ENCODE data around the gene ESRRB. TPM values are rescaled to one million over a fixed set of nuclear protein-coding genes. Genes with fewer than 3 reads are reported as not detected.

ESRRB gene
- total RNA-seq, 1 experiment from 2014 or later: not detected

DNA sequence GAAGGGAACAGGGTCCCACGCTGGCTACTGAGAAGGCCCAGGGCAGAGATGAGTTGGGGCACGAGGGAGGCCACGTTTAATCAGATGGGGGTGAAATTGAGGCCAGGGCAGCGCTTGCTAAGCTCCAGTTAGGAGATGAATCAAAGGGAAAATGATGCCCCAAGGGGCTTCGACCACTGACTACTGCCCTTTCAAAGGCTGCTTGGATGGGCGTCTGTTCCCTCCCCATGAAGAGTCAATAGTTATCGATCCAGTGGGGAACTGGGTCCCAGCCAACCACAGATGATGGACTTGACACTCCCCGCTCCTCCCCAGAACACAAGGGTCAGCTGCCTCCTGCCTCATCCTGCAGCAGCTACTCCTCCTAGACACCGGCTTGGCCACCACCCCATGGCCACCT lies 55.6 kb downstream of the ESRRB start:
- Histone ChIP-seq H3K27me3 (ENCODE audit: insufficient read depth, low read depth) (peaks cover 97% of the 10 kb centered on the region), H2AFZ (no peak overlapping the region), H4K20me1 (ENCODE audit: insufficient read depth) (no peaks in the 10 kb centered on the region), H3K9me2 (ENCODE audit: insufficient read depth) (no peaks in the 10 kb centered on the region), H3K27ac (no peak overlapping the region), H3K9me3 (ENCODE audit: insufficient read depth, low read depth) (no peaks in the 10 kb centered on the region), H3K4me3 (no peak overlapping the region), H3K4me2 (no peak overlapping the region), H3K36me3 (ENCODE audit: low read depth) (no peaks in the 10 kb centered on the region), H3K79me2 (ENCODE audit: low read depth) (no peaks in the 10 kb centered on the region), H3F3A (ENCODE audit: insufficient read depth, low read depth) (no peaks in the 10 kb centered on the region), H3K4me1 (replicated peaks; ENCODE audit: insufficient read depth) (no peaks in the 10 kb centered on the region)
- no peak for DNase-seq
- no TSS peak for BruUV-seq (replicated peaks)
- intact Hi-C loops (cut with micrococcal nuclease; ENCODE audit: unreplicated experiment): no loop called here
- ChIA-PET CTCF (no interaction called here), POLR2A (ENCODE audit: unreplicated experiment) (no interaction called here)
- TF ChIP-seq, protein P1, sequence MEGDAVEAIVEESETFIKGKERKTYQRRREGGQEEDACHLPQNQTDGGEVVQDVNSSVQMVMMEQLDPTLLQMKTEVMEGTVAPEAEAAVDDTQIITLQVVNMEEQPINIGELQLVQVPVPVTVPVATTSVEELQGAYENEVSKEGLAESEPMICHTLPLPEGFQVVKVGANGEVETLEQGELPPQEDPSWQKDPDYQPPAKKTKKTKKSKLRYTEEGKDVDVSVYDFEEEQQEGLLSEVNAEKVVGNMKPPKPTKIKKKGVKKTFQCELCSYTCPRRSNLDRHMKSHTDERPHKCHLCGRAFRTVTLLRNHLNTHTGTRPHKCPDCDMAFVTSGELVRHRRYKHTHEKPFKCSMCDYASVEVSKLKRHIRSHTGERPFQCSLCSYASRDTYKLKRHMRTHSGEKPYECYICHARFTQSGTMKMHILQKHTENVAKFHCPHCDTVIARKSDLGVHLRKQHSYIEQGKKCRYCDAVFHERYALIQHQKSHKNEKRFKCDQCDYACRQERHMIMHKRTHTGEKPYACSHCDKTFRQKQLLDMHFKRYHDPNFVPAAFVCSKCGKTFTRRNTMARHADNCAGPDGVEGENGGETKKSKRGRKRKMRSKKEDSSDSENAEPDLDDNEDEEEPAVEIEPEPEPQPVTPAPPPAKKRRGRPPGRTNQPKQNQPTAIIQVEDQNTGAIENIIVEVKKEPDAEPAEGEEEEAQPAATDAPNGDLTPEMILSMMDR (conservative IDR thresholded peaks at IDR 0.05): no peak
- TF ChIP-seq EZH2 (IDR thresholded peaks at IDR 0.05; ENCODE audit: low read depth): no peak

DNA sequence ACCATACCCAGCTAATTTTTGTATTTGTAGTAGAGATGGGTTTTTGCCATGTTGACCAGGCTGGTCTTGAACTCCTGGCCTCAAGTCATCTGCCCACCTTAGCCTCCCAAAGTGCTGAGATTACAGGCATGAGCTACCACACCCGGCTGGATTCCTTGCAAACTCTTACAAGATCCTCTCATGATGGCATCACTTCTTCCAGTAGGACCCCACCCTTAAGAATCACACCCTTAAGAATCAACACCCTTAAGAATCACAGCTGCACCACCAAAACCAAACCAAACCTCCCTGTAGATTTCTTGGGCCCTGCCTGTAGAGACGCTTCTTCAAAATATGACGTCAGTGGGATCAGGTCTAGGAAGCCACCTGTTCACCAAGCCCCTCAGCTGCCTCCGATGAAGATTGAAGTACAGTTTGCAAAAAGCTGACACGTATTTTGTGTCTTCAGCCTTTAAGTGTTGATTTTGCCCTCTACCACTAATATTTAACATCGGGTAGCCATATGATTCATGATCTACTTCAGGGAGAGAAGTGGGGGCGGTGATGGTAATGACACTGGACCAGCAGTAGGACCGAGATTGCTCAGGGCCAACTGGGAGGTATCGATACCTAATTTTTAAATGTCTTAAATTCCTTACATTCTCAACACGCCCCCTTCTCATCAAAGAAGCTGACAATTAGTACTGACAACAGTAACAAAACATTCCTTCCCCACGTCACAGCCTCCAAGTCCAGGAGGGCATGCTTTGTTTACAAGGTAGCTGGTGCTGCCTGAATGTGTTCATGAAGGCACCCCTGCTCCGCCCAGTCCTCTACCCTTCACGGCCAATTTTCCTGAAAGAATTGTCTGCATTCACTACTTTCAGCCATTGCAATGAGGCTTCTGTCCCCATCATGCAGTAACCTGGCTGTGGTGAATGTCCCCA lies 57.2 kb downstream of the ESRRB start:
- H3K27ac ChIP-seq: no peak overlapping the region
- no peaks in the 10 kb centered on the region for H3K9me2 ChIP-seq (ENCODE audit: insufficient read depth)
- H3K4me3 ChIP-seq: no peak overlapping the region
- no peaks in the 10 kb centered on the region for H3K9me3 ChIP-seq (ENCODE audit: insufficient read depth, low read depth)
- no peaks in the 10 kb centered on the region for H4K20me1 ChIP-seq (ENCODE audit: insufficient read depth)
- DNase-seq: no peak
- ChIA-PET POLR2A (ENCODE audit: unreplicated experiment) (no interaction called here), CTCF (interaction anchor here (0.7 kb wide), 2 partner anchors 334 to 395 kb away, joined by 6 to 18 read pairs; no protein-coding TSS in a partner anchor)
- H3K79me2 ChIP-seq (ENCODE audit: low read depth): no peaks in the 10 kb centered on the region
- TF ChIP-seq EZH2 (IDR thresholded peaks at IDR 0.05; ENCODE audit: low read depth): no peak; the same call in 1 of the 2 replicates
- TF ChIP-seq, protein P1 (conservative IDR thresholded peaks at IDR 0.05): no peak
- H3K4me1 ChIP-seq (replicated peaks; ENCODE audit: insufficient read depth): no peaks in the 10 kb centered on the region
- H2AFZ ChIP-seq: no peak overlapping the region
- intact Hi-C loops (cut with micrococcal nuclease; ENCODE audit: unreplicated experiment): no loop called here
- H3K27me3 ChIP-seq (ENCODE audit: insufficient read depth, low read depth): peaks cover 98% of the 10 kb centered on the region
- BruUV-seq (replicated peaks): no TSS peak
- no peaks in the 10 kb centered on the region for H3K36me3 ChIP-seq (ENCODE audit: low read depth)
- no peaks in the 10 kb centered on the region for H3F3A ChIP-seq (ENCODE audit: insufficient read depth, low read depth)
- H3K4me2 ChIP-seq: no peak overlapping the region

DNA sequence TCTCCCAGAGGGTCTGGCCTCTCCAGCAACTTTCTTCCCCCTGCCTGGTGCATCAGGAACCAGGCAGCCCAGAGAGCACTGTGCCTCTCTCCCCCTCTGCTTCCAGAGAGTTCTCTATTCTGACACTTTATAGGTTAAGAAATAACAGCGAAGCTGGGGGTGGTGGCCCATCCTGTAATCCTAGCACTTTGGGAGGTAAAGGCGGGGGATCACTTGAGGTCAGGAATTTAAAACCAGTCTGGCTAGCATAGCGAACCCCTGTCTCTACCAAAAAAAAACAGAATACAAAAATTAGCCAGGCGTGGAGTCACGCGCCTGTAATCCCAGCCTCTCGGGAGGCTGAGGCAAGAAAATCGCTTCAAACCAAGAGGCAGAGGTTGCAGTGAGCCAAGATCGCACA lies 58.3 kb downstream of the ESRRB start:
- no peaks in the 10 kb centered on the region for H3K79me2 ChIP-seq (ENCODE audit: low read depth)
- no peaks in the 10 kb centered on the region for H4K20me1 ChIP-seq (ENCODE audit: insufficient read depth)
- no peaks in the 10 kb centered on the region for H3F3A ChIP-seq (ENCODE audit: insufficient read depth, low read depth)
- H3K9me3 ChIP-seq (ENCODE audit: insufficient read depth, low read depth): no peaks in the 10 kb centered on the region
- peaks cover 98% of the 10 kb centered on the region for H3K27me3 ChIP-seq (ENCODE audit: insufficient read depth, low read depth)
- no TSS peak for BruUV-seq (replicated peaks)
- no peak overlapping the region for H3K27ac ChIP-seq
- POLR2A ChIA-PET (ENCODE audit: unreplicated experiment): no interaction called here
- CTCF ChIA-PET: no interaction called here
- H3K4me3 ChIP-seq: no peak overlapping the region
- no peak overlapping the region for H2AFZ ChIP-seq
- no peak for DNase-seq
- H3K9me2 ChIP-seq (ENCODE audit: insufficient read depth): no peaks in the 10 kb centered on the region
- no peak for TF ChIP-seq EZH2 (IDR thresholded peaks at IDR 0.05; ENCODE audit: low read depth)
- TF ChIP-seq, protein P1 (conservative IDR thresholded peaks at IDR 0.05): no peak
- intact Hi-C loops (cut with micrococcal nuclease; ENCODE audit: unreplicated experiment): no loop called here
- no peaks in the 10 kb centered on the region for H3K36me3 ChIP-seq (ENCODE audit: low read depth)
- H3K4me1 ChIP-seq (replicated peaks; ENCODE audit: insufficient read depth): no peaks in the 10 kb centered on the region
- H3K4me2 ChIP-seq: no peak overlapping the region
